DMS53 treated with DMSO at 0.1 percent for 48 hours (cell line): ENCODE results near the gene SUGP2.
"Not testable (repeated sequence)": the region's sequence is repeated elsewhere in the genome, so short reads cannot be mapped to it uniquely, and the experiment has no call there.

Experiments used
- DNase-seq: peaks from one replicate; lab custom pipeline; 2025; ENCODE audit not compliant: unreplicated experiment; lab: John Stamatoyannopoulos, UW

SUGP2 gene

DNA sequence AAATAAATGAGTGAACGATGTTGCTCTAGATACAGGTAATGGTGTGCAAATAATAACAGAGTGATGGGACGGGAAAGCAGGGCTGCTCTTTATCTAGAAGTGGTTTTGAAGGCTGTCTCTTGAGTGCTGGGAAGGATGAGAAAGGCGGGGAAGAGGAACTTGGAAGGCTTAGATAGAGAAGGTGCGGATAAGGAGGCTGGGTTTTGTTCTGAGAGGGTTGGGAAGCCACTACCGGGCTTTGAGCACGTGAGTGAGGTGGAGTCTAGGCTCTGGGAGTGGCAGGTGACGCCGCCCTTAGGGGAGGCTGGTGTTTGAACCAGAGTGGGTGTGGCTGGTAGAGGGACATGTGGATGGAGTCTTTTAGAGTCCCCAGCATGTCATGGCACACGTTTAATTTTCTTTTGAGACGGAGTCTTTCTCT, 897 bp upstream of the SUGP2 start:
- peak; percentile 6 for DNase-seq

DNA sequence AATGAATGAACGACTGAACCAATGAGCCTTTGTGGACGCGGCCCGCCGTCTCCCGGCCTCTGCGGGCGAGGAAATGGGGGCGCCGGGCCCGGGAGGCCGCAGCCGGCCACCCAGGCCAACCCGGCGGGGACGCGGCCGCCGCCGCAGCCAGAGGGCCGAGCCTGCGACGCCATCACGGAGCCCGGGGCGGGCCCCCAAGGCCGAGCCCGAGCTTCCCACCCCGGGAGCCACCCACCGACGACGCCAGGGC, 216 bp downstream of the SUGP2 start:
- no peak for DNase-seq

DNA sequence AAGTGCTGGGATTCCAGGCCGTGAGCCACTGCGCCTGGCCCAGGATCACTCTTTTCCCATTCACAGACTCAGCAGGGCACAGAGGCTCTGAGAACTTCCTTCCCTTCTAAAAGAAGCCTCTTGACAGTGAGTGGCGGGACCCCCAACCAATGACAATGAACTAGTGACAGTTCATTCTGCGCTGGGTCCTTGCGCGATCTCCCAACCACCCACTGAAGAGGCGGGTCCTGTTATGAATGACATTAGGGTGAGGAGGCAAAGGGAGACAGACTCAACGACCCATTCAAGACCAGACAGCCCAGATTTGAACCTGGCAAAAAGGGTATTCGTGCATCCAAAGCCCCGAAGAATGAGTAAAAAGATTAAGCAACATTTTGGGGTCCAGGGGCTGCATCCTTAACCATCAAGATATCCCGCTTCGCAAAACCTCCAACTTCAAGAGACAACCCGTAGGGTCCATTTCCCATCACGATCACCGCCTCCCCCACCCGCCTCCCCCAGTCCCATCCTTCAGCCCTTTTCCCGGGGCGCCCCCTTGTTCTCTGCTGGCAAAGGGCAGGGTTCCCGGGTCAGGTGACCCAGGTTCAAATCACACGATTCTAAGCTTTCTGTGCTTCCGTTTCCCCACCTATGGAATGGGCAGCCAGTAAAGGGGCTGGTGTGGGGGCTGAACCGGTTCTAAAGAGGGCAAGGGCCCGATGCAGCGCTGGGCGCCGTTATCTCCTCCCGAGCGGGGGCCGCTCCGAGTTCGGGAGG, 719 bp downstream of the SUGP2 start:
- no peak for DNase-seq

DNA sequence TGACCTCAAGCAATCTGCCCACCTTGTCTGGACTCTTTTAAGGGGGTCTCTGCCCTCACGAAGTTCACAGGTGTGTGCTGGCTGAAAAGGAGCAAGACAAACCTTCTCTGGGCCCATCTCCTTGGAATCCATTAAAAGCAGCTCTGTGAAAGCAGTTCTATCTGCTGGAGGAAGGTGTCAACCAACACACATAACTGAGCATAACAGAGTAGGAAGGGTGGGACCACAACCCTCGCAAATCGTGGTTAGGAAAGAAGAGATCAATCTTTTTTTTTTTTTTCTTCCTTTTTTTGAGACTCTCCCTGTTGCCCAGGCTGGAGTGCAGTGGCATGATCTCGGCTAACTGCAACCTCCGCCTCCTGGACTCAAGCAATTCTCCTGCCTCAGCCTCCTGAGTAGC, 1.4 kb downstream of the SUGP2 start:
- DNase-seq: no peak

DNA sequence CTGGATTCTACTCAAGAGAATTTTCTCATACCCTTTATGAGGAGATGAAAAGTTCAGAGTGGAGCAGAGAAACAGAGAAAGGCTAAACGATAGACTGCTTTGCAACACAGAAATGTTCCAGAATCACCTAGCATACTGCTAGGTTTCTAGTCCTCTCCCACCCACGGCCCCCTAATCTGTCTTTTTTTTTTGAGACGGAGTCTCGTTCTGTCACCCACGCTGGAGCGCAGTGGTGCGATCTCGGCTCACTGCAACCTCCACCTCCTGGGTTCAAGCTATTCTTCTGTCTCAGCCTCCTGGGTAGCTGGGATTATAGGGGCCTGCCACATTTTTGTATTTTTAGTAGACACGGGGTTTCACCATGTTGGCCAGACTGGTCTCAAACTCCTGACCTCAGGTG, 4.8 kb downstream of the SUGP2 start:
- DNase-seq: no peak

DNA sequence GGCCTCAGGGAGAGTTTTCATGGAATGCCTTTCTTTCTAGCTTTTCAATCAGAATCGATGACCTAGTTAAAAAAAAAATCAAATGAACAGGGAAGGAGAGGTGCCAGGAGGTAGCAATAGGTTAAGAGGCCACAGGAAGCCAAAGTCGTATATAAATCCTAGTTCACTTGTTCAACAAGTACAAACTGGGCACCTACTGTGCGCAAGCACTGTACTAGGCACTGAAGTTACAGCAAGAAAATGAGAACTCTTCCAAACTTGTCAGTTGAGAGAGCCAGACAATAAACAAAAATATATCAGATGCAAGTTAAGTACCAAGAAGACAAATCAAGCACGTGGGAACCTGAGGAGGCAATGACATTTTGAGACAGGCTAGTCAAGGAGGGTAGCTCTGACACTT, 6.1 kb downstream of the SUGP2 start:
- no peak for DNase-seq

DNA sequence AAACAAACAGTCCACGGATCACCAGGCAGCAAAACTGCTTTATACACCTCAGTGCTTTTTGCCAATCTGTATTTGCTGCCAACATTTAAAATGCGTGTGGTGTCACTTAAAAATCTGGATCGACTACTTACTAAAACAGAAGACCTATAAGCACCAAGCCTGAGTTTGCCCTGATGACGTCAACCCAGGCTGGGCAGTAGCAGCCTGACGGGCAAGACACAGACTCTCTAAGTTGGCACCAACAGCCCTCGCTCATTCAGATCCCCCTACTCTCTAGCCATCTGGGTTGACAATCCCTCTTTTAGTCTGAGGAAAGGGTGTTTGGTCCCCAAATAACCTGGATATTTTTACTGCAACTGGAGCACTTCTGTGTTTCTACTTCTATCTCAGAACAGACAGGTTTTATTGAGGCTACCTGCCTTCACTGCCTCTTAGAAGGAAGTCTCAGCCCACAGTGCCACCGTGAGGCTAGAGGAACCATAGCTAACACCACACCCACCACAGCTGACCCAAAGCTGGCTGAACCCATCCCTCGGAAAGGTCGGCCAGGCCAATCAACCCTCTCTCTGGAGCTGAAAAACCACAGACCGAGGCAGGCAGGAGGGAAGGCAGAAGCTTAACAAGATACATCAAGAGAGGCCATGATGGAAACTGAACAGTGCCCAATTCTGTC, 6.9 kb downstream of the SUGP2 start:
- no peak for DNase-seq

DNA sequence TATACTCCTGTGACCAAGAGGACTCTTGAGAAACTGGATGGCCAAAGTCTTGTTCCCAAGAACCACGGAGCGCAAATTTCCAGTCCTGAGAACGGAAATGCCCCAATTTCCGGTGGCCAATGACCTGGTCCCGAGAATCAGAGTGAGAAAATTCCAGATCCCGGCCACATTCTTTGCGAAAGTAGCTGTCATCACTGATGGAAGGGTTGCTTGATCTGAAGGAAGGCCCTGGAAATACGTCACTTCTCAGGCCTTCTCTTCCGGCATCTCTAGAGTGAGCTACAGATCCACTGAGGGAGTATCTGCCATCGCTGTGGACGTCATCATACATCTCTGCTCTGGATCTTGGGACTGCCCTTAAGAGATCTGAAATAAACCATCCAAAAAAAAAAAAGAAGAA, 7.5 kb downstream of the SUGP2 start:
- DNase-seq: no peak

DNA sequence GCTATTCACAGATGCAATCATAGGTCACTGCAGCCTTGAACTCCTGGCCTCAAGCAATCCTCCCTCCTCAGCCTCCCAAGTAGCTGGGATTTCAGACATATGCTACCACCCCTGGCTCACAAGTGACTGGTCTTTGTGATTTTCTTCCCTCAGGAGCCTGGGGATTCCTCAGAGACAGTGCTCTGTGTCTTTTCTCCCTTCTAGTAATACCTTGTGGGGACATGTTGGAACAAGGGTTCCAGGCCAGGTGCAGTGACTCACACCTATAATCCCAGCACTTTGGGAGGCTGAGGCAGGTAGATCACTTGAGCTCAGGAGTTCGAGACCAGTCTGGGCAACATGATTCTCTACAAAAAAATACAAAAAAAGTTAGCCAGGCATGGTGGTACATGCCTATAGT, 9.9 kb downstream of the SUGP2 start:
- DNase-seq: not testable (repeated sequence)

DNA sequence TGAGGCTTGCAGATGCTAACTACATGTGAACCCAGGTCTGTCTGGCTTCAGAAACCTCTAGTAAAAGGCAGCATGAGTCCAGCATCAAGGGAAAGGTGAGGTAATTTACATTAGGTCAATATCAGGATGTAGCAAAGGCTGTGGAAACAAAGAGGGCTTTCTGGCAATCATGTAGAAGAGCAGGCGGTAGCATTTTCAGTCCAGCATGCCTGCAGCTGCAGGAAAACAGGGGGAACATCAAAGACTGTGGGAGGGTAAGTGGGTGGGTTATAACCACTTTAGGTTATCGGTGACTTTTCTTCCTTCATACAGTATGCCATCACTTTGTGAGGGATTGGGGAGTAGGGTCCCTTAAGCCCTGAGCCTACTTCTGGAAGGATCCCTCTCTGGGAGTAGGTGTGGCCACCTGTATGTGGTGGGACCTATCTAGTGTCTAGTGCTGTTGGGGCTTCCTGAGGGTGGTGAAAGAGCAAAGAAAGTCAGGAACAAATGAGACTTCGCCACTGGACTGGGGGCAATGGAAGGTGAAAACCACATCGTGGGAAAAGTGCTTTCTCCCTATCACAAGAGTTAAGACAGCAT, 10.8 kb downstream of the SUGP2 start:
- no peak for DNase-seq

DNA sequence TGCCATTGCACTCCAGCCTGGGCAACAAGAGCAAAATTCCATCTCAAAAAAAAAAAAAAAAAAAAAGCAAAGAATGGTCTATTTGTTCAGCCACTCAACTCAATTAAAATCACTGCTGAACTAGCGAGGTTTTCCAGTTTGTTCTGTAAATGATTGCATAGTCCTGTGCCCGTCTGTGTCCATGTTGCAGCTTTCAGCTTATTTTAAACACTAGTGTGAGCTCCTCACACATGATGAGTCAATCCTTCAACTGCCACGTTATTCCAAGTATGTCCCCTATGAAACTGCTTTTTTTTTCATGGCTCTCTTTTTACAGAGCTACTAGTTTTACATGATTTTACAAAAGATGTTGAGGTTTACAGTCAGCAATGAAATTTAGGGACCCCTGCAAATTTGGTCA, 12.2 kb downstream of the SUGP2 start:
- DNase-seq: no peak

DNA sequence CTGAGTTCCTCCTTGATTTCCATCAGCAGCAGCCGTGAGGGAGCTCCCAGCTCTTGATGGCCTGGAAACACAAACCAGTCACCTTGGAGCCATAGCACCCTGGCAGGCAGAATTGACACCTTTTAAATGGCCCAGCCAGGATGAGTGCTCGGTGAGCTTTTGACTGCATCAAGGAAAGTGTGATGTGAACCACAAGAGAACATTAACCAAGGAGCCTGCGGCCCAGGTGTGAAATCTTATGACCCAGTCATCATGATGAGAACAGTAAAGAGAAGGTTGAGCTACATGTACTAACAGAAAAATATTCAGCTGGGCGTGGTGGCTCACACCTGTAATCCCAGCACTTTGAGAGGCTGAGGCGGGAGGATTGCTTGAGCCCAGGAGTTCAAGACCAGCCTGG, 22.8 kb downstream of the SUGP2 start:
- no peak for DNase-seq

DNA sequence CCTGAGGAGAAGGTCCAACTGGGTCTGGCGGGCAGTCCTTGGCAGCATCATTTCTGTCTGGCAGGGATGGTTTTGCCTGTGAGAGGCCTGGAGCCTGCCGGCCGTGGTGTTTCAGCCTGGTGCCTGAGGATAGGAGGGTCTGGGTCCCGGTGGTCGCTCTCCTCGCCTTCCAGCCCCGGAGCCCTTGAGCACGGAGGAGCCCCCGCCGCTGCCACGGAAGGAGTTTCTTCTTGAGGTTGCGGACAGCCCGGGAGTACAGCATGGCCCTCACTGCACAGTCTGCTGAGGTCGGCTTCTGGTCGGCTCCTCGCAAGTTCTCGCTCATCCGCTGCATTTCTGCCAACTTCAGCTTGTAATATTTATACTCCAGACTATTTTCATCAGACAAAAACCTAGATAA, 23.4 kb downstream of the SUGP2 start:
- no peak for DNase-seq

DNA sequence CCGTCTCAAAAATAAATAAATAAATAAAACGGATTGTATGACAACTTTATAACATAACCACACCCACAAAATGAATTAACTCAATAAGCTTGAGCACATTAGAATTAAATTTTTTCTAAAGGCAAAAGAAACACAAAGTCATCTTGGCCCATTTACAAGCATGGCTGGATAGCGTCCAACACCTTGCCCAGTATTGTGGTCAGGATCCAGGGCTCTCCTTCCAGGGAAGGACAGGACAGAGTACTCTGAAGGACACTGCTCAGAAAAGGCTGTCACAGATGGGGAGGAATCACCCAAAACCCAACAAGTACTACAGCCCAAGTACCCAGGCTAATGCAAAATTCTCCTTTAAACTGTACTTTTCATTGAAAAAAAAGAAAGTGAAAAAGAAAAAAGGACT, 27.1 kb downstream of the SUGP2 start:
- DNase-seq: no peak

DNA sequence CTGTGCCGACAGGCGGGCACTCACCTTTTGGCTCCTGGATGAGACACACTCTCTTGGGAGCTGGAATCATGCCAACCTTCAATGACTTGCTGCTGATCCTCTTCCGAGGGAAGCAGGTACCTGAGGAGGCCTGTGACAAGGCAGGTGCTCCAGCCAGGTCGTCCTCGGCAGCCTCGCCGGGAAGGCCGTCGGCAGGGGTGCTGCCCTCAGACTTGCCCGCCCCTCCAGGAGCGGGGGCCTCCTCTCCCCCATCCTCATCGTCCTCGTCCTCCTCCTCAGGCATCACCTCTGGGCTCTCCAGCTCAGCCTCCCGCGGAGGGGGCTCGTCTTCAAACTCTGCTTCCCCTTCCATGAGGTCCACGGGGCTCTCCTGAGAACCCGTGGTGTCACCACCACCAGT, 29.2 kb downstream of the SUGP2 start:
- no peak for DNase-seq

DNA sequence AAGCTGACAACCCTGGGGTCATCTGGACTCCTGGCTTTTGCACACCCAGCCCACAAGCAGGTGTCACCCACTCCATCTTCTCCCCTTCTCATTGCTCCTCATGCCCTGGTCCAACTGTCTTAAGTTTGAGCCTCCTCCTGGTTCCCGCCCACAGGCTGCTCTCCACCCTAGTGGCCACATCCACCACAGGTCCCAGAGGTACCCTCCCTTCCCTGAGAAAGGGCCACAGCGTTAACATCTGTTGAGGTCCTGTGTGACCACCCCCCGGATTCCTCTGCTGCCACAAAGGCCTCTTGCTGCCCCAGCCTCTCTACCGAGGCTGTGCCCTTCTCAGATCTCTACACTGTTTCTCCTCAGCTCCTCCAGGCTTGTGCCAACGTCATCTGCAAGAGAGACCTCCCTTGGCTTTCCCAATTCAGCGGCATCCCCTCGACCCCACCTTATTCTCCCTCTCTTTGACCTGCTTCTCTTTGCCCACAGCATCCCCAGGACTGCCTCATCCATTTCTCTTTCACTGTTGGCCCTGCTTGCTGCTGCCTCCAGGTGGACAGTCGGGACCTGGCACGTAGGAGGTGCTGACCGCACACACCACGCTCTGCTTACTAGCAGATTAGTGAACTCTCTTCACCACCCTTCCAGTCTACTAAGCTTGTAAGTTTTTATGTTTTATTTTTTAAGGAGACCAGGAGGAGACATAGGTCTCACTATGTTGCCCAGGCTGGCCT, 33.3 kb downstream of the SUGP2 start:
- DNase-seq: no peak

DNA sequence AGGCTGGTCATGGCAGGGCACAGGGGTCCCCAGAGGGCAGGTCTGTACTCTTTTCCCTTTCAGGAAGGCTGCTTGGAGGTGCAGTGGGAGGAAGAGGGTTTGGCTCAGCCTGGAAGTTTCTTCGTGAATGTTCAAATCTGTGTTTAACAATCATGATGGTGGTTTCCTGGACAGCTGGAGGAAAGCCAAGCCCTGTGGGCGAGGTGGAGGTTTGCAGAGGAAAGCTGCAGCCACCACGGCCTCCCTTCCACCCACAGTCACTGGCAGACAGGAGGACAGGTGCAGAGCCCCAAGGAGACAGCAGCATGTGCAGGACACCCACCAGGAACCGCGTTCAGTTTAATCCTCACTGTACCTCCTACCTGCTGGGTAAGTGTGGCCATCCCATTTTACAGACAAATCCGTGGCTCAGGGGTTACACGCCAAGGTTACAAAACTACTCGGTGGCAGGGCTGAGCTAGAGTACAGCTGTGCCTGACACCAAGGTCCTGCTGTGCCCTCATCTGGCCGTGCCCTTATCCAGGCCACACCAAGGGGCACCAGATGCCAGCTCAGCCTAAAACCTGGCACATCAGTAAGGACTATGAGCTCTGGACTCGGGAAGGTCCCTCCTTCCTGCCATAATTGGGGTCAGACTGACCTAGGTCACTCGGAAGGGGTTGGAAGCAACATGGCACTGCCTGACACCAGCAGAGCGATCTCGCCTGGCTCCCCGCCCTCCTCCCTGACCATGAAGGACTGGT, 34.1 kb downstream of the SUGP2 start:
- no peak for DNase-seq

DNA sequence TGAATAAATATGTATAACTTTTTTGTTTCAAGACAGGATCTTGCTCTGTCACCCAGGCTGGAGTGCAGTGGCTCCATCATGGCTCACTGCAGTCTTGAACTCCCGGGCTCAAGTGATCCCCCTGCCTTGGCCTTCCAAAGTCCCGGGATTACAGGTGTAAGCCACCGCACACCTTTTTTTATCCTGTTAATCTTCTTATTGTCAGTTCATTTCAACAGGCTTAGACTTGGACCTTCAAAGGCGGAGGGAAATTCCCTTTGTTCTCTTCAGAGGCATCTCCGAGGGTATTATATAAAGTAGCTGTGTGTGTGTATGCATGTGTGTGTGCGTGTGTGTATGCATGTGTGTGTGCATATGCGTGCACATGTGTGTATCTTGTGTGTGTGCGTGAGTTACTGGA, 35.0 kb downstream of the SUGP2 start:
- DNase-seq: no peak

DNA sequence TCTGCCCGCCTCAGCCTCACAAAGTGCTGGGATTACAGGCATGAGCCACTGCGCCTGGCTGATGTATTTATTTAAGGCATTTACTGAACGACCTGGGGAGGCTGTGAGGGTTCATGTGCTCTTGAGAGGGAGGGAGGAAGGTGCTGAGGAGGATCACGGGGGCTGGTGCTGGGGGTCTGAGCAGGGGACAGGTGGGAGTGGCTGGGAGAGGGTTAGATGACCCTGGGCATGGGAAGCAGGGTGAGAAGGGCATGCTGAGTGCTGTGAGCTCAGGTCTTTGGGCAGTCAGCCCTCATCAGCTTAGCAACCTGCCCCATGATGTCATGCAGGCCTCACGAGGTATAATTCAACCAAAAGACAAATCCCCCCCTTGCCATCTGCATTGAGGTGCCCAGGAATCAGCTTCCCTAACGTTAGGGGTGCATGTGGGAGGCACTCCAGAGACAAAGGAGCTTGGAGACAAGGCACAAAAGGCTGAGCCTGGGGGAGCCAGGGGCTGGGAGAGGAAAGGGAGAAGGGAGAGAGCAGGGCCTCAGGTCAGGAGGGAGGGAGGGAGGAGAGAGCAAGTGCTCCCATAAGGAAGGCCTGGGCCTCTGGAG, 36.4 kb downstream of the SUGP2 start:
- no peak for DNase-seq

DNA sequence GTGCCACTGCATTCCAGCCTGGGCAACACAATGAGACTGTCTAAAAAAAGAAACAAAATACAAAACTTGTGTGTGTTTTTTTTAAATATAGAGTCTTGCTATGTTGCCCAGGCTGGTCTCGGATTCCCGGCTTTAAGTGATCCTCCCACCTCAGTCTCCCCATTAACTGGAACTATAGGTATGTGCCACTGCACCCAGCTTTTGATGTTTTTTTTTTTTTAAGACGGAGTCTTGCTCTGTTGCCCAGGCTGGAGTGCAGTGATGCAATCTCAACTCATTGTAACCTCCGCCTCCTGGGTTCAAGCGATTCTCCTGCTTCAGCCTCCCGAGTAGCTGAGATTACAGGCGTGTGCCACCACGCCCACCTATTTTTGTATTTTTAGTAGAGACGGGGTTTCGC, 37.0 kb downstream of the SUGP2 start:
- no peak for DNase-seq

DNA sequence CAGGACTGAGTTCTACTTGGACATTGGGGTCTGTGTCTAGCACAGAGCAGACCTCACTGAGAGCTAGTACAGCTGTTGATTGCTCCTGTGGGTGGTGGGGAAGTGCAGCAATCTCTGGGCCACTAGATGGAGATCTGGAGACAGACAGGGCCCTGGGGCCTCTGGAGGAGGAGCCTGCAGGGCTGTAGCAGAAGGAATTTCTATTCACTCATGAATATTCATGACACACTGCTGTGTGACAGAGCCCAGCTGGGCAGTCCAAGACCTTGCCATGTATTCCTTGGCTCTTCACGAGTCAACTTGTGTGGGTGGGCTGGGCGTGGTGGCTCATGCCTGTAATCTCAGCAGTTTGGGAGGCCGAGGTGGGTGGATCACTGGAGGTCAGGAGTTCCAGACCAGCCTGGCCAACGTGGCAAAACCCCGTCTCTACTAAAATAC, 37.5 kb downstream of the SUGP2 start:
- no peak for DNase-seq
